Right cardiac atrium (tissue), 5 donors: Measurements from ENCODE around the gene STARD13. TPM values are rescaled to one million over a fixed set of nuclear protein-coding genes. Genes with fewer than 3 reads are reported as not detected.

ENCODE experiments used
- ATAC-seq, 2 donors: fragments of 200-7000 bp; cut with Tn5 transposase; one replicate each; pipeline versions ENCODE4 v1.8.0 to v1.9.1; 2020; ENCODE audit warnings: moderate library complexity in 2 of 2, mild to moderate bottlenecking in 1 of 2
- DNase-seq, 3 donors: peaks; one replicate each; pipeline ENCODE4 v3.0.0-alpha.2; 2020
- H3K27ac ChIP-seq: one replicate; pipeline ENCODE4 v1.5.1; 2013; ENCODE audit warnings: mild to moderate bottlenecking, low read length, control low read depth, moderate library complexity
- H3K27me3 ChIP-seq: one replicate; pipeline ENCODE4 v1.6.1; 2013; ENCODE audit not compliant: control insufficient read depth, insufficient read depth
- H3K4me1 ChIP-seq: one replicate; pipeline ENCODE4 v1.6.1; 2013; ENCODE audit warnings: low read length; ENCODE audit not compliant: control insufficient read depth, insufficient read depth
- H3K4me3 ChIP-seq: one replicate; pipeline ENCODE4 v1.5.1; 2013; ENCODE audit warnings: low read length, control low read depth
- H3K9me3 ChIP-seq: one replicate; pipeline ENCODE4 v1.6.1; 2013; ENCODE audit warnings: low read length; ENCODE audit not compliant: control insufficient read depth
- WGBS: extraction: QIAGEN DNeasy Blood & Tissue Kit; methylation state at CpG from one replicate; pipeline ENCODE4 v1.1.7; 2013; 5-methylcytosine and 5-hydroxymethylcytosine counted together
- intact Hi-C, 4 donors: fragments of 100-400 bp; cut with DNase I; formaldehyde crosslinking; loops; one replicate each; pipeline versions ENCODE4 v1.11.0 to v1.14.0; 2022 to 2023
- polyA plus RNA-seq: library from polyadenylated mRNA; stranded (reverse); fragments of 200-250 nt; gene quantifications from one replicate; pipeline ENCODE4 v1.2.3, GENCODE V29; 2013
- total RNA-seq, 4 donors: library from RNA; stranded (reverse); fragmentation: NEBNext Ultra II Directional; extraction: Animal tissue kit (Norgen Biotek cat#: 25700); gene quantifications; one replicate each; pipeline ENCODE4 v1.2.1, GENCODE V29; 2021
- donor health status: healthy with polysubstance abuse.
- donor health status: DM: no; HTN: yes; CAD: no.
- donor health status: DM: no; HTN: no; CAD: no.
- donor health status: DM: no; HTN: yes; CAD: no; lungs with severe emphysema.
- donor health status: DM: yes; HTN: yes; CAD: no.

Gene STARD13
- total and polyA plus RNA-seq, 5 donors = 9.6 to 35.7 (median 27.3) TPM

- intact Hi-C loops = no loop called here
- H3K4me3 ChIP-seq = no peak overlapping the region
- no peak overlapping the region for H3K27ac ChIP-seq
- no peaks in the 10 kb centered on the region for H3K9me3 ChIP-seq
- no peak for ATAC-seq
- no peak for DNase-seq
- H3K27me3 ChIP-seq = no peaks in the 10 kb centered on the region
- 89% methylated on average over 3 of the region's 3 CpGs for WGBS
- peaks cover 2% of the 10 kb centered on the region for H3K4me1 ChIP-seq
These were observed 133.2 kb downstream of the STARD13 start for GRCh38 chr13:33152389-33152788.

- H3K27me3 ChIP-seq = no peaks in the 10 kb centered on the region
- WGBS = 93% methylated on average over 5 of the region's 5 CpGs
- intact Hi-C loops = no loop called here
- ATAC-seq = no peak
- DNase-seq = no peak
- no peak overlapping the region for H3K4me3 ChIP-seq
- H3K27ac ChIP-seq = no peak overlapping the region
- H3K4me1 ChIP-seq = peaks cover 2% of the 10 kb centered on the region
- H3K9me3 ChIP-seq = no peaks in the 10 kb centered on the region
These were observed 134.9 kb downstream of the STARD13 start for GRCh38 chr13:33150662-33151061.

- intact Hi-C loops = no loop called here
- DNase-seq (no peak), ATAC-seq (no peak)
- peaks cover 2% of the 10 kb centered on the region for H3K4me1 ChIP-seq
- H3K27me3 ChIP-seq = no peaks in the 10 kb centered on the region
- no peak overlapping the region for H3K4me3 ChIP-seq
- no peak overlapping the region for H3K27ac ChIP-seq
- 66% methylated on average over 1 of the region's 1 CpG for WGBS
- H3K9me3 ChIP-seq = no peaks in the 10 kb centered on the region
These were observed 135.4 kb downstream of the STARD13 start for GRCh38 chr13:33150126-33150525.

- ATAC-seq (no peak), DNase-seq (no peak)
- H3K4me1 ChIP-seq = no peaks in the 10 kb centered on the region
- no peak overlapping the region for H3K27ac ChIP-seq
- H3K27me3 ChIP-seq = no peaks in the 10 kb centered on the region
- 98% methylated on average over 3 of the region's 3 CpGs for WGBS
- no peak overlapping the region for H3K4me3 ChIP-seq
- intact Hi-C loops = no loop called here
- no peaks in the 10 kb centered on the region for H3K9me3 ChIP-seq
These were observed 137.7 kb downstream of the STARD13 start for GRCh38 chr13:33147832-33148231.

- H3K27ac ChIP-seq = no peak overlapping the region
- intact Hi-C loops = no loop called here
- no peak for DNase-seq
- 91% methylated on average over 4 of the region's 4 CpGs for WGBS
- H3K27me3 ChIP-seq = no peaks in the 10 kb centered on the region
- ATAC-seq = no peak
- H3K4me3 ChIP-seq = no peak overlapping the region
- no peaks in the 10 kb centered on the region for H3K9me3 ChIP-seq
- H3K4me1 ChIP-seq = no peaks in the 10 kb centered on the region
These were observed 138.5 kb downstream of the STARD13 start for GRCh38 chr13:33146843-33147611.

GRCh38 chr13:33145667-33146066, 139.9 kb downstream of the STARD13 start:
- Histone ChIP-seq H3K9me3 (no peaks in the 10 kb centered on the region), H3K27ac (no peak overlapping the region), H3K4me3 (no peak overlapping the region), H3K4me1 (no peaks in the 10 kb centered on the region), H3K27me3 (no peaks in the 10 kb centered on the region)
- DNase-seq = no peak
- intact Hi-C loops = no loop called here
- ATAC-seq = no peak
- WGBS = 87% methylated on average over 4 of the region's 4 CpGs

- Histone ChIP-seq H3K4me1 (no peaks in the 10 kb centered on the region), H3K9me3 (no peaks in the 10 kb centered on the region), H3K27ac (no peak overlapping the region), H3K4me3 (no peak overlapping the region), H3K27me3 (no peaks in the 10 kb centered on the region)
- DNase-seq = no peak
- no peak for ATAC-seq
- intact Hi-C loops = no loop called here
- WGBS = 91% methylated on average over 7 of the region's 7 CpGs
These were observed 141.2 kb downstream of the STARD13 start for GRCh38 chr13:33144358-33144784.

GRCh38 chr13:33139780-33140535, 145.6 kb downstream of the STARD13 start:
- Histone ChIP-seq H3K4me1 (no peaks in the 10 kb centered on the region), H3K9me3 (peaks cover 3% of the 10 kb centered on the region), H3K27me3 (no peaks in the 10 kb centered on the region), H3K27ac (no peak overlapping the region), H3K4me3 (no peak overlapping the region)
- WGBS = 84% methylated on average over 7 of the region's 7 CpGs
- intact Hi-C loops = no loop called here
- ATAC-seq (no peak), DNase-seq (no peak)

GRCh38 chr13:33139184-33139583, 146.4 kb downstream of the STARD13 start:
- Histone ChIP-seq H3K27me3 (no peaks in the 10 kb centered on the region), H3K9me3 (peaks cover 3% of the 10 kb centered on the region), H3K27ac (peak overlapping the region; percentile 3), H3K4me3 (no peak overlapping the region), H3K4me1 (no peaks in the 10 kb centered on the region)
- peak; percentile 53 to 82 (median 68) for DNase-seq
- WGBS = 56% methylated on average over 1 of the region's 1 CpG
- intact Hi-C loops = no loop called here
- peak; percentile 66 to 80 for ATAC-seq

GRCh38 chr13:33138441-33138840, 147.1 kb downstream of the STARD13 start:
- Histone ChIP-seq H3K27me3 (no peaks in the 10 kb centered on the region), H3K27ac (peak overlapping the region; percentile 48), H3K4me1 (no peaks in the 10 kb centered on the region), H3K9me3 (peaks cover 3% of the 10 kb centered on the region), H3K4me3 (no peak overlapping the region)
- peak in 2 of 3 donors; percentile 61 to 64 for DNase-seq
- WGBS = 75% methylated on average over 14 of the region's 14 CpGs
- ATAC-seq = peak in 1 of 2 donors; percentile 41
- intact Hi-C loops = no loop called here

- H3K27me3 ChIP-seq = no peaks in the 10 kb centered on the region
- no peak overlapping the region for H3K27ac ChIP-seq
- peaks cover 3% of the 10 kb centered on the region for H3K9me3 ChIP-seq
- no peak for ATAC-seq
- no peak overlapping the region for H3K4me3 ChIP-seq
- intact Hi-C loops = no loop called here
- no peak for DNase-seq
- 65% methylated on average over 4 of the region's 4 CpGs for WGBS
- H3K4me1 ChIP-seq = peaks cover 2% of the 10 kb centered on the region
These were observed 147.8 kb downstream of the STARD13 start for GRCh38 chr13:33137721-33138120.
